GM18868 (cell line): Measurements from ENCODE around the gene C5orf15.
A peak's percentile ranks its signal among the peaks of the same experiment; 100 is the strongest.
"Not testable (repeated sequence)": the region's sequence is repeated elsewhere in the genome, so short reads cannot be mapped to it uniquely, and the experiment has no call there.

Source experiments
- ATAC-seq: cut with Tn5 transposase; IDR thresholded peaks from one replicate; pipeline ENCODE4 v1.9.1; 2021; ENCODE audit warnings: mild to moderate bottlenecking, moderate library complexity; ENCODE audit not compliant: unreplicated experiment

The C5orf15 gene

GRCh38 chr5:133994297-133994989, 26.0 kb upstream of the C5orf15 start:
- no peak for ATAC-seq

DNA sequence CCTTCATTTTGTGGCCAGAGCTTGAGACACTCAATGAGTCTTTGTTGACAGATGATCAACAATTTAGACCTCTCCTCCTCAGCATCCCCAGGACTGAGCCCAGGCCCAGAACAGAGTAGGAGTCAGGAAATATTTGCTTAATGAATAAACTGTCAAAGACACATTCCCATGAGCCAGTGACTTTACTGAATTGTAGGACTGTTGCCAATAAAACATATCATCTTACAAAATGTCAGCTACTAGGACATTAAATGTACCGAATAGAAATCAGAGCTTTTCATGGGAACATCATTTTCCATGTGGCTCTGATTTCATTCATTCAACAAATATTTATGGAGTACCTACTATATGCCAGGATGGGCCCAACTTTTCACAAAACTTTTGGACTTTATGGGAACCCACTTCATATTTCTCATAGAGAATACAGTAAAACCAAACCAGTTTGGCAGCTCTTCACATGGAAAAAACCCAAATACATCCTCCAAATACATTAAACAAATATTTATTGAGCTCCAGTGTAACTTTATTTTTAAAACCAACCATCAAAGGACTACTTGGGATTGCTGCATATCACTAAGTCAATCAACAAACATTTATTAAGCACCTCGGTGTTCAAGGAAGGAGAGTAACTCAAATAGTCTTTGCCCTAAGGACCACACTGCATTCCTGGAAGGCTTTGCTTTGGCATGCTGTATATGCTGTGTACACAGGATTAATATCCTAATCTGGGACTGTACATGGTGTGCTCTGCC, 24.9 kb upstream of the C5orf15 start:
- no peak for ATAC-seq

DNA sequence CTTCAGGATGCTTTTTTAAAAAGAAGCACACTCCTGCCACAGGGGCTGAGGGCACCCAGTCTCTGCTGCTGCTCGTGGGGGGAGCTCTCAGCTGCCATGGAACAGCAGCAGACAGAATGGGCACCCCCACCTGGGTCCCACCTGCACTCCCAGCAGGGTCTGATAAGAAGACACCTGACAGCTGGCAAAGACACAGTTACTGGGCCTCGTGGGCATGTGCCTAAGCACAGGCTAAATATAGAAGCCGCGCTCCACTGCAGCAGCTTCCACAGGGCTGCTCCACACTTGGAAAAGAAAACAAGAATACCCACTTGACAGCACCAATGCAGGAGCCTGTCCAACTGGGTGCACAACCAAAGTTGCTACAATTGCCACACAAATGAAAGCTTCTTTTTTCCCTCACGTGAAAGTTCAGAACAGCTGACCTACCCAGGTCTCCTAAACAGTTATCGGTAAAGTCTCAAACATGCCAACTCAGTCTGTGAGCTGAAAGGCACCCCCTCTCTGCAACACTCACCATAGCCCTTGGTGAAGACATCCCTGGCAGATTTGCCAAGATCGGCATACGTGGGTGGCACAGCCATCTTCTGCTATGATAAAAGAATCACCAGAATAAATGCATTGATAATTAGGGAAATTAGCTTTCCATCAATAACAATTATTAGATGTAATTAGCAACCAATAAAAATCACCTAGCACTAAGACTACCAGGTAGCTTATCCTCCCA, 24.2 kb upstream of the C5orf15 start:
- ATAC-seq, result no peak

DNA sequence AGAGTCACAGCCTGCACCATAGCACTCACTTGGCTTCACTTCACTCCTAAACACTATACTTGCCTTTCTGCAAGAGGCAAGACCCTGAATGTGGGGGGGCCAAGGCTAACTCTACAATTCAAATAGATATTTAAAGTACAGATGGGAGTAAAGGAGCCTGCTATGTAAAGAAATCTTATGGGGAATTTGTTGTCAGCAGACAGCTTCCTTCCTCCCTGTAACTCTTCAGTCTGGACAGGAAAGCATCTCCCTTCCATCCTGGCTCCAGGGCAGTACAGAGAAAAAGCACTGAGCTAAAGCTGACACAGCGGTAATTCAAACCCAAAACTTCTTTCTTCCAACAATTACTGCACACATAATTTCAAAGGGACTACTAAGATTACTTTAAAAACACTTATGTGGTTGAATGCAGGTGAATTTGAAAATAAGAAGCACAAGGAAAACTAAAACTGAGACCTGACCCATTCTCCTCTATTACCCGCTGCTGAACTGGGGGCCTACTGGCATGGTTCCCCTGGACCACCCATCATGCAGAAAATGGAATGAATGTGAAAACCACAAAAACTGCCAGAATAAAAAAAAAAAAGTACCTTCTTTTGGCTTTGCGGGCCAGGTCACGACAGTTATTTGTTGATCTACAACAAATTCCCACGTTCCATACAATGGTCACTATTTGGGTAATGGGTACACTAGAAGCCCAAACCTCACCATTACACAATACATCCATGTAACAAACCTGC, 22.9 kb upstream of the C5orf15 start:
- ATAC-seq, result no peak

DNA sequence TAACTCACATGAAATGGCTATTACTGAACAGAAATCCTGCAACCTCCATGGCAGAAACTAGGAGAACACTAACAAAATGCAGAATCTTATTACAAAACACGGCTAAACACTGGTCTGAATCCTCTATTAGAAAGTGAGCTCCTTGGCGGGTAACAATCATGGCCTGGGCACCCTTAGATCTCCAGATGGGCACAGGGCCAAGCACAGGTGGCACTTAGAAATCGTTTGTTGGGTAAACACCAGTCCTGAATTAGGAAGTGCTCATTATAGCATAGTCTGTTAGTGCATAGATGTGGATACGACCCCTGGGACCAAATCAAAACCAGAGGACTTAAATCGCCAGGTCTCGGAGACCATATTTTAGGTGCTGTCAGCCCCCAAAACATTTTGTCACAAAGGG, 22.0 kb upstream of the C5orf15 start:
- ATAC-seq, result no peak

DNA sequence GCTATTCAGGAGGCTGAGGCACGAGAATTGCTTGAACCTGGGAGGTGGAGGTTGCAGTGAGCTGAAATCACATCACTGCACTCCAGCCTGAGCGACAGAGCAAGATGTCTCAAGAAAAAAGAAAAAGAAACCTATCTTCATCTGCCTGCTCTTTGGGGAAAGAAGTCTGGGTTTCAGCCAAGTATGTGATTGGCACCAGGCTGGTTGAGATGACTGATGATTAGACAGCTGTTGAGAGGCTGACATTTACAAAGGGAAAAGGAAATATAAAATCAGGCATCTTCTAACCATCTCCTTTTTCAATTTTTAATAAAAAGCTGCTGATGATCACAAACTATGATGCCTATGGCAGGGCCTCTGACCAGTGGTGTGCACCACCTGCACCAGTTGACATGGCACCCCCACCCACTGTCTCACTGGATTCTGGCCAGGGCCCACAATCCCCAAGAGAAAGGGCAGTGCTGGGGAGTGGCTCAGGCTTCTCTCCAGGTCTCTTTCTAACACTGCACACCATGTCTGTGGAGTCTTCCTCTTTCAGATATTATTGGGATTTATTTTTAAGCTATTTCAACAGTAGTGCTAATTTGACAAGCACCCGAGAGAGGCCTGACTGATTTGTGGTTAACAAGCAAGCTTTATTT, 17.2 kb upstream of the C5orf15 start:
- no peak for ATAC-seq

- no peak for ATAC-seq
These were observed 15.2 kb upstream of the C5orf15 start for GRCh38 chr5:133983674-133984073.

GRCh38 chr5:133981714-133982113, 13.3 kb upstream of the C5orf15 start:
- ATAC-seq, result no peak

DNA sequence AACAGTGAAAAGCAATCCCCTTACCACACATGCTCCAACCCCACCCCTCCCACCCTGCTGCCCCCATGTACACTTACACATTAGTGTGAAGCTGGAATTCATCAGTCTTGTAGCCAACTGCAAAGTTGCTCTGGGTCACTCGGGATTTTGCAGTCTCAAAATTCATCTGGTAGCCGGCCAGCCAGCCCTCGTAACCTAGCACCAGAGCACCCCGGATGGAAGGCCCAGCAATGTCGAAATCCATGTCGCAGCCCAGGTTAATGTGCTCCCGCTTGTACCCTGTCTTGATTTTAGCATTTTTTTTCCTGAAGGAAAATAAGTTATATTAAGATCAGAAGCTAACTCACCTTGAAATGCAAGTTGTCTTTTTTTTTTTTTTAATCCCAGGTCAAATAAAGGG, 12.2 kb upstream of the C5orf15 start:
- no peak for ATAC-seq

DNA sequence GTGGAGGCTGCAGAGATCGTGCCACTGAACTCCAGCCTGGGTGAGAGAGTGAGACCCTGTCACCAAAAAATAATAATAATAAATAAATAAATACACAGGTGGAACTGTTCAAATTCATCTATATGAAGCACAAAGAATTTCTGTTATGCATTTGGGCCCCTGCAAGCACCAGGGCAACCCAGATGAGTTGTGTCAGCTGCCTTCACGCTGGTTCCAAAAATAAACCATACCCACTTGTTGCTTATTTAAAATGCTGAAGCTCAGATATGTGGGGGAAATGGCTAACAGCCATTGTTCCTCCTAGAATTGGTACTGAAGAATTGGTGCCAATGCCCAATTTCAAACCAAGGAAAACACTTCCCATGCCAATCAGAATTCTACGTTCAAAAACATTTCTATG, 10.5 kb upstream of the C5orf15 start:
- no peak for ATAC-seq

DNA sequence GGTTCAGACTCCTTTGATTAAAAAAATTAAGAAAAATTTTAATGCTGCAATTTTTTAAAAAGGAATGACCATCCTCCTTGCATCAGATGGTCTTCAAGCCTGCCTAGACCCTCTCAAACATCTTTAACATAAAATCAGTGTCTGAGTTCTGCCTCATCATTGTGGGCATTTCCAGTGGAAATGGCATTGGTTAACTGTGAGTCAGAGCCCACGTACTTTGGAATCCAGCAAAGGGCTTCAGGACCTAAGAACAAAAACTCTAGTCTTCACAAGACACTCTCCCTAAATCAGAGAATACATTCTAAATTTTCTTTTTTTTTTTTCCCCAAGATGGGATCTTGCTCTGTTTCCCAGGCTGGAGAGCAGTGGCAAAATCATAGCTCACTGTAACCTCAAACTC, 9.4 kb upstream of the C5orf15 start:
- no peak for ATAC-seq

DNA sequence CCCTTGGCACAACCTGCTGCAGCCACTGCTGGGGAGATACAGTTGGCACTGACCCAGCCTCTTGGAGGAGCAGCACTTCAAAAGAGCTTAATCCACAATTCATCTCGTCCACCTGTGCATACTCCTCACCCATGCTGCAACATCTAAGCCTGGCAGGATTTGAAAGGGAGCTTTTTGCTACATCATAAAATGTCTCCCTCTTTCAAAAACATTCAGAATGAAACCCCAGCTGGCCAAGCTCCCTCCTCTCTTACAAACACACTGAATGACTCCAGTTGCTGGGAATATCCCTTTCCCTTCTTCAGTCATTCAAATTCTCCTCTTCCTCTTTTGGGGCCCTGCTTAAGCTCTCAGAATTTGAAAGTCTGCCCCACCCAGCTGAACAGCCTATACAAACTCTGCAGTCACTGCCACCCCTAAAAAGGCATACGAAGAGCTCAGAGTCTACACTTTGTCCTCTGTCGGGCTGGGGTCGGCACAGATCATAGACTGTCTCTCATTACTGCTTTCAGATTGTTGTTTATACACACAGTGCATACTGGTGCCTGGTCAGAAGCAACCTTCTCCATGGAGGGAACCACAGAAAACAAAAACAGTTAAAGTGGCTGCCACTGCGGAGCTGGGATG, 8.8 kb upstream of the C5orf15 start:
- ATAC-seq, result peak; percentile 70

GRCh38 chr5:133975546-133975945, 7.1 kb upstream of the C5orf15 start:
- ATAC-seq, result not testable (repeated sequence)

GRCh38 chr5:133974142-133974541, 5.7 kb upstream of the C5orf15 start:
- ATAC-seq, result no peak

DNA sequence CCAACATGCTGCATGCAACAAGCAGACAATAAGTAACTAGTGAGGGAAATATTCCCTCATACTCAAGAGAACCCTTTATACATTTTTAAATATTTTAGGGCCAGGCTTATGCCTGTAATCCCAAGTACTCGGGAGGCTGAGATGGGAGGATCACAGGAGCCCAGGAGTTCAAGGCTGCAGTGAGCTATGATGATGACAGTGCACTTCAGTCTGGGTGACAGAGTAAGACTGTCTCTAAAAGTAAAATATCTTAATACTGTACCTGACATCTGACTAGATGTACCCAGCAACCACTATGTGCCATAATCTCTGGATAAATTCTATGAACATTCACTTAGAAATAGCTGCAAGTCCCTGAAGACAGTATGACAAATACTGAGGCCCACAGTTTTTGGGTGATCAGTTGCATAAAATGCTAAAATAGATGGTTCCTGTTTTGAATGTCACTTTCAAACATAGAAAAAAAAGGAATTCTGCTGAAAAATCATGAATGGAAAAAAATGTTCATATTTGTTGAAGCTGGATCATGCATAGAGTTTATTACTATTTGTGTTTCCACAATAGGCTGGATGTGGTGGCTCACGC, 2.0 kb upstream of the C5orf15 start:
- no peak for ATAC-seq

GRCh38 chr5:133969654-133970324, 1.4 kb upstream of the C5orf15 start:
- peak; percentile 27 for ATAC-seq

DNA sequence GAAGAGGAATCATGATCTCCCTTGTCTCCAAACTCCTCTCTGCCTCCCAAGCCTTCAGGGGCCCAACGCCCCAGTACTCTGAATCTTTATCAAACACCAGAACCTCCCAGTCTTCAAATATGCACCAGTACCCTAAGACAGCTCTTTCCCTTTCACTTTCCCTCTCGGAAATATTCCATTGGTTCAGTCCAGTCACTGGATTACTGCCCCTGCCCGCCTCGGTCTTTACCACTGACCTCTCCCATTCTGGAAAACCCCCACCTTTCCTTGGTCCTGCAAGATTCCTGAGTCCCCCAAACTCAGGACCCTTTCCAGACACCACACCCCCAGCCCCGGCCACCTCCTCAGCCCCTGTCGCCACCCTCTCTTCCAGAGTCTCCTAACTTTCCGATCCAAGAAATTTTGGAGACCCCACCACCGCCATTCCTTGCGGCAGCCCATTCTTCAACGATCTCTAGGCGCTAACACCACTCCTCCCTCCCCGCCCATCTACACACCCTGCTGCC, 674 bp downstream of the C5orf15 start:
- peak; percentile 7 for ATAC-seq

GRCh38 chr5:133967124-133967523, 1.3 kb downstream of the C5orf15 start:
- ATAC-seq, result no peak

DNA sequence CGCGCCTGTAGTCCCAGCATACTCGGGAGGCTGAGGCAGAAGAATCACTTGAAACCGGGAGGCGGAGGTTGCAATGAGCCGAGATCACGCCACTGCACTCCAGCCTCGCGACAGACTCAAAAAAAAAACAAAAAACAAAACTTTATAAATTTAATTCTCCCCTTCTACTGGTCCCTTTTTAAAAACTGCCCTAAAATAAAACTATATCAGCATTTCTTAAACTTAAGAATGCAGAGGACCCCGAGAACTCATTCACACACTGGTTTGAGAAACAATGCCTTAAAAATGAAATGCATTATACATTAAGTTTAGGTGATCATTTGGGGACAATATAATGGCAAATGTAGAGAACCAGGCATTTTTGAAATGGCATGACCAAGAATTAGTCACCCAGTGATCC, 2.3 kb downstream of the C5orf15 start:
- ATAC-seq, result no peak
